Activated CD4-positive, alpha-beta memory T cell treated with anti-CD3 and anti-CD28 coated beads, Interleukin-2, amount 10 ng/mL, durations not matched to agents 7 days and 5 days (primary cell): ENCODE data around the gene SLC35F3. TPM values are rescaled to one million over a fixed set of nuclear protein-coding genes. Genes with fewer than 3 reads are reported as not detected.

Experiments
- CTCF ChIA-PET: fragments of 350-600 bp; sonication (Branson Sonifier 250); formaldehyde crosslinking; loops from one replicate; lab custom pipeline; 2021; ENCODE audit warnings: antibody characterized with exemption, inconsistent platforms; lab: Charles Lee
- POLR2A ChIA-PET: fragments of 350-600 bp; sonication (Branson Sonifier 250); formaldehyde crosslinking; loops from one replicate; lab custom pipeline; 2021; ENCODE audit warnings: antibody characterized with exemption; lab: Charles Lee
- DNase-seq: peaks from one replicate; pipeline ENCODE4 v3.0.0-alpha.2; 2020
- H3K27ac Mint-ChIP-seq: one replicate; pipeline ENCODE4 v1.8.0; 2021; ENCODE audit warnings: mild to moderate bottlenecking, mixed read lengths
- H3K27me3 Mint-ChIP-seq: one replicate; pipeline ENCODE4 v1.8.0; 2021; ENCODE audit warnings: mixed read lengths
- H3K36me3 Mint-ChIP-seq: one replicate; pipeline ENCODE4 v1.8.0; 2021; ENCODE audit warnings: low read depth, mixed read lengths
- H3K4me1 Mint-ChIP-seq: one replicate; pipeline ENCODE4 v1.8.0; 2021; ENCODE audit warnings: mixed read lengths
- H3K4me3 Mint-ChIP-seq: one replicate; pipeline ENCODE4 v1.8.0; 2021; ENCODE audit warnings: mild to moderate bottlenecking, mixed read lengths
- H3K9me3 Mint-ChIP-seq: one replicate; pipeline ENCODE4 v1.8.0; 2021; ENCODE audit warnings: mixed read lengths
- total RNA-seq, 2 experiments: library from RNA; stranded (reverse); gene quantifications; one replicate each; pipeline ENCODE4 v1.2.3, GENCODE V29; 2021

The SLC35F3 gene
- total RNA-seq, 2 experiments from 2014 or later, result 10.7 to 11.3 TPM

GRCh38 chr1:233933339-233933738 lies 28.9 kb downstream of the SLC35F3 start:
- ChIA-PET CTCF (no interaction called here), POLR2A (interaction anchor here (0.7 kb wide), 1 partner anchor 1317 kb away, joined by 3 read pairs; no protein-coding TSS in a partner anchor)
- peaks cover 6% of the 10 kb centered on the region for H3K27me3 Mint-ChIP-seq
- no peak for DNase-seq
- H3K4me1 Mint-ChIP-seq, result no peaks in the 10 kb centered on the region
- H3K27ac Mint-ChIP-seq, result no peak overlapping the region
- H3K9me3 Mint-ChIP-seq, result no peaks in the 10 kb centered on the region
- no peaks in the 10 kb centered on the region for H3K36me3 Mint-ChIP-seq
- H3K4me3 Mint-ChIP-seq, result no peak overlapping the region

GRCh38 chr1:233935297-233935868 lies 30.9 kb downstream of the SLC35F3 start:
- ChIA-PET CTCF (interaction anchor here (0.9 to 1.1 kb wide), 2 partner anchors 25 to 131 kb away, joined by 3 to 4 read pairs; no protein-coding TSS in a partner anchor), POLR2A (no interaction called here)
- no peak for DNase-seq
- Mint-ChIP-seq H3K27ac (no peak overlapping the region), H3K4me1 (no peaks in the 10 kb centered on the region), H3K4me3 (no peak overlapping the region), H3K36me3 (no peaks in the 10 kb centered on the region), H3K27me3 (peaks cover 8% of the 10 kb centered on the region), H3K9me3 (no peaks in the 10 kb centered on the region)

GRCh38 chr1:233936422-233936821 lies 31.9 kb downstream of the SLC35F3 start:
- H3K4me1 Mint-ChIP-seq, result no peaks in the 10 kb centered on the region
- ChIA-PET CTCF (interaction anchor here (1.1 kb wide), 1 partner anchor 130 kb away, joined by 3 read pairs; no protein-coding TSS in a partner anchor), POLR2A (no interaction called here)
- no peak overlapping the region for H3K4me3 Mint-ChIP-seq
- no peaks in the 10 kb centered on the region for H3K36me3 Mint-ChIP-seq
- peaks cover 5% of the 10 kb centered on the region for H3K27me3 Mint-ChIP-seq
- no peak overlapping the region for H3K27ac Mint-ChIP-seq
- H3K9me3 Mint-ChIP-seq, result no peaks in the 10 kb centered on the region
- no peak for DNase-seq

- no peak for DNase-seq
- ChIA-PET CTCF (no interaction called here), POLR2A (no interaction called here)
- H3K4me1 Mint-ChIP-seq, result no peaks in the 10 kb centered on the region
- H3K9me3 Mint-ChIP-seq, result no peaks in the 10 kb centered on the region
- H3K27me3 Mint-ChIP-seq, result peaks cover 4% of the 10 kb centered on the region
- H3K36me3 Mint-ChIP-seq, result no peaks in the 10 kb centered on the region
- H3K4me3 Mint-ChIP-seq, result no peak overlapping the region
- no peak overlapping the region for H3K27ac Mint-ChIP-seq
Measured at GRCh38 chr1:233936842-233937241, 32.4 kb downstream of the SLC35F3 start.

- CTCF ChIA-PET, result no interaction called here
- Mint-ChIP-seq H3K4me3 (no peak overlapping the region), H3K27ac (no peak overlapping the region), H3K9me3 (no peaks in the 10 kb centered on the region), H3K27me3 (peaks cover 4% of the 10 kb centered on the region), H3K4me1 (no peaks in the 10 kb centered on the region), H3K36me3 (no peaks in the 10 kb centered on the region)
- DNase-seq, result no peak
- POLR2A ChIA-PET, result no interaction called here
Measured at GRCh38 chr1:233938476-233938875, 34.0 kb downstream of the SLC35F3 start.

GRCh38 chr1:233939451-233939850 lies 35.0 kb downstream of the SLC35F3 start:
- CTCF ChIA-PET, result no interaction called here
- Mint-ChIP-seq H3K9me3 (no peaks in the 10 kb centered on the region), H3K36me3 (no peaks in the 10 kb centered on the region), H3K4me3 (no peak overlapping the region), H3K27me3 (peaks cover 4% of the 10 kb centered on the region), H3K27ac (no peak overlapping the region), H3K4me1 (no peaks in the 10 kb centered on the region)
- no peak for DNase-seq
- POLR2A ChIA-PET, result no interaction called here

GRCh38 chr1:233940908-233941307 lies 36.4 kb downstream of the SLC35F3 start:
- Mint-ChIP-seq H3K27ac (no peak overlapping the region), H3K36me3 (no peaks in the 10 kb centered on the region), H3K27me3 (peaks cover 4% of the 10 kb centered on the region), H3K4me3 (no peak overlapping the region), H3K9me3 (no peaks in the 10 kb centered on the region), H3K4me1 (no peaks in the 10 kb centered on the region)
- ChIA-PET POLR2A (no interaction called here), CTCF (no interaction called here)
- no peak for DNase-seq

GRCh38 chr1:233944601-233945000 lies 40.1 kb downstream of the SLC35F3 start:
- CTCF ChIA-PET, result no interaction called here

GRCh38 chr1:233945573-233945972 lies 41.1 kb downstream of the SLC35F3 start:
- H3K27ac Mint-ChIP-seq, result no peak overlapping the region
- POLR2A ChIA-PET, result no interaction called here
- H3K27me3 Mint-ChIP-seq, result no peaks in the 10 kb centered on the region
- DNase-seq, result no peak
- no peaks in the 10 kb centered on the region for H3K4me1 Mint-ChIP-seq
- no peak overlapping the region for H3K4me3 Mint-ChIP-seq
- H3K36me3 Mint-ChIP-seq, result no peaks in the 10 kb centered on the region
- CTCF ChIA-PET, result no interaction called here
- no peaks in the 10 kb centered on the region for H3K9me3 Mint-ChIP-seq

More at GRCh38 chr1:233944601-233945000, 40.1 kb downstream of the SLC35F3 start:
- no peak overlapping the region for H3K4me3 Mint-ChIP-seq
- no peaks in the 10 kb centered on the region for H3K36me3 Mint-ChIP-seq
- DNase-seq, result no peak
- H3K27me3 Mint-ChIP-seq, result no peaks in the 10 kb centered on the region
- H3K9me3 Mint-ChIP-seq, result no peaks in the 10 kb centered on the region
- H3K4me1 Mint-ChIP-seq, result no peaks in the 10 kb centered on the region
- POLR2A ChIA-PET, result no interaction called here
- no peak overlapping the region for H3K27ac Mint-ChIP-seq

- no peaks in the 10 kb centered on the region for H3K4me1 Mint-ChIP-seq
- no peak for DNase-seq
- no peaks in the 10 kb centered on the region for H3K27me3 Mint-ChIP-seq
- no peaks in the 10 kb centered on the region for H3K9me3 Mint-ChIP-seq
- POLR2A ChIA-PET, result no interaction called here
- no peak overlapping the region for H3K27ac Mint-ChIP-seq
- CTCF ChIA-PET, result no interaction called here
- H3K4me3 Mint-ChIP-seq, result no peak overlapping the region
- H3K36me3 Mint-ChIP-seq, result no peaks in the 10 kb centered on the region
Measured at GRCh38 chr1:233945979-233946378, 41.5 kb downstream of the SLC35F3 start.

- H3K4me3 Mint-ChIP-seq, result no peak overlapping the region
- POLR2A ChIA-PET, result no interaction called here
Measured at GRCh38 chr1:233946724-233947123, 42.2 kb downstream of the SLC35F3 start.

GRCh38 chr1:233951804-233952203 lies 47.3 kb downstream of the SLC35F3 start:
- DNase-seq, result no peak
- H3K27ac Mint-ChIP-seq, result no peak overlapping the region
- no peaks in the 10 kb centered on the region for H3K4me1 Mint-ChIP-seq
- H3K9me3 Mint-ChIP-seq, result peaks cover 10% of the 10 kb centered on the region
- ChIA-PET POLR2A (no interaction called here), CTCF (no interaction called here)
- no peaks in the 10 kb centered on the region for H3K36me3 Mint-ChIP-seq
- no peaks in the 10 kb centered on the region for H3K27me3 Mint-ChIP-seq
- H3K4me3 Mint-ChIP-seq, result no peak overlapping the region

More at GRCh38 chr1:233946724-233947123, 42.2 kb downstream of the SLC35F3 start:
- no peak overlapping the region for H3K27ac Mint-ChIP-seq
- CTCF ChIA-PET, result no interaction called here
- H3K36me3 Mint-ChIP-seq, result no peaks in the 10 kb centered on the region
- no peaks in the 10 kb centered on the region for H3K27me3 Mint-ChIP-seq
- no peaks in the 10 kb centered on the region for H3K9me3 Mint-ChIP-seq
- no peak for DNase-seq
- H3K4me1 Mint-ChIP-seq, result no peaks in the 10 kb centered on the region

GRCh38 chr1:233957691-233958090 lies 53.2 kb downstream of the SLC35F3 start:
- no peak for DNase-seq
- H3K27ac Mint-ChIP-seq, result no peak overlapping the region
- ChIA-PET POLR2A (no interaction called here), CTCF (no interaction called here)
- no peaks in the 10 kb centered on the region for H3K36me3 Mint-ChIP-seq
- H3K4me3 Mint-ChIP-seq, result no peak overlapping the region
- H3K9me3 Mint-ChIP-seq, result peaks cover 4% of the 10 kb centered on the region
- H3K4me1 Mint-ChIP-seq, result no peaks in the 10 kb centered on the region
- peaks cover 2% of the 10 kb centered on the region for H3K27me3 Mint-ChIP-seq

- no peaks in the 10 kb centered on the region for H3K36me3 Mint-ChIP-seq
- no peak overlapping the region for H3K27ac Mint-ChIP-seq
- H3K4me3 Mint-ChIP-seq, result no peak overlapping the region
- POLR2A ChIA-PET, result no interaction called here
- no peak for DNase-seq
- peaks cover 2% of the 10 kb centered on the region for H3K27me3 Mint-ChIP-seq
- H3K4me1 Mint-ChIP-seq, result no peaks in the 10 kb centered on the region
- H3K9me3 Mint-ChIP-seq, result peaks cover 4% of the 10 kb centered on the region
- CTCF ChIA-PET, result no interaction called here
Measured at GRCh38 chr1:233959102-233959501, 54.6 kb downstream of the SLC35F3 start.
